Ovary (tissue), 9 donors: Measurements from ENCODE around the gene RBM44. TPM values are rescaled to one million over a fixed set of nuclear protein-coding genes. Genes with fewer than 3 reads are reported as not detected.
"Not testable (repeated sequence)": the region's sequence is repeated elsewhere in the genome, so short reads cannot be mapped to it uniquely, and the experiment has no call there.

ENCODE experiments used
- DNase-seq, 5 donors: peaks; one replicate each; pipeline ENCODE4 v3.0.0-alpha.2; 2019 to 2020
- H3K27ac ChIP-seq, 2 donors: fragments of 200-600 bp; one replicate each; pipeline versions ENCODE4 v1.5.1 to v1.8.0; 2019 to 2022
- H3K27me3 ChIP-seq: fragments of 200-600 bp; one replicate; pipeline ENCODE4 v1.8.0; 2022
- H3K36me3 ChIP-seq: fragments of 200-600 bp; sonication (generic); one replicate; pipeline ENCODE4 v1.5.1; 2019
- H3K4me1 ChIP-seq: one replicate; pipeline ENCODE4 v1.8.1; 2013; ENCODE audit warnings: mild to moderate bottlenecking, moderate library complexity; ENCODE audit not compliant: insufficient read depth
- H3K4me3 ChIP-seq: fragments of 200-600 bp; sonication (generic); one replicate; pipeline ENCODE4 v1.5.1; 2017
- H3K9me3 ChIP-seq, 2 donors: fragments of 200-600 bp in 1 of 2; sonication (generic) in 1 of 2; one replicate each; pipeline versions ENCODE4 v1.5.1 to v1.8.1; 2013 to 2019; ENCODE audit warnings: mild to moderate bottlenecking in 1 of 2, moderate library complexity in 1 of 2
- EP300 ChIP-seq: sonication (generic); formaldehyde crosslinking; IDR thresholded peaks from one replicate; pipeline ENCODE4 v1.6.1; 2017; ENCODE audit warnings: antibody characterized with exemption
- POLR2A ChIP-seq: fragments of 450-650 bp; IDR thresholded peaks from one replicate; pipeline ENCODE4 v1.6.1; 2017; ENCODE audit warnings: antibody characterized with exemption, mild to moderate bottlenecking, moderate library complexity
- WGBS, 3 donors: extraction: QIAGEN DNeasy Blood & Tissue Kit in 1 of 3; methylation state at CpG; one replicate each; pipeline versions ENCODE4 v1.1.5 to v1.1.7; 2013 to 2017; 5-methylcytosine and 5-hydroxymethylcytosine counted together
- intact Hi-C, 4 donors: fragments of 100-400 bp; cut with DNase I; formaldehyde crosslinking; loops; one replicate each; pipeline versions ENCODE4 v1.11.0 to v1.15.1; 2022 to 2023
- polyA plus RNA-seq, 2 donors: library from polyadenylated mRNA; stranded (reverse); fragments of 200-250 nt in 1 of 2; fragments of 350-450 nt in 1 of 2; fragmentation: Illumina TruSeq in 1 of 2; extraction: RNeasy Lipid Tissue Mini Kit (QIAGEN cat#74804) in 1 of 2; gene quantifications; one replicate each; pipeline ENCODE4 v1.2.3, GENCODE V29; 2013 to 2014
- total RNA-seq, 7 donors: library from RNA; depleted of rRNA in 2 of 7; stranded (reverse); fragments of >200 nt in 2 of 7; fragmentation: NEBNext Ultra II Directional in 3 of 7; extraction: Animal tissue kit (Norgen Biotek cat#: 25700) in 3 of 7; gene quantifications; one replicate each; pipeline versions ENCODE4 v1.1.0 to v1.2.4, GENCODE V29; 2016 to 2023
- TF ChIP-seq, protein P1 (sequence below), 3 donors: fragments of 450-650 bp in 2 of 3; fragments of 200-600 bp in 1 of 3; IDR thresholded peaks; one replicate each; pipeline versions ENCODE4 v1.5.1 to v1.8.0; 2016 to 2022; ENCODE audit warnings: antibody characterized with exemption in 3 of 3, mild to moderate bottlenecking in 1 of 3
- donor health status: DM: no; HTN: no; CAD: no; lungs with moderate emphysema.
- donor health status: DM: no; HTN: no; CAD: no.
- donor health status: Bipolar disorder and iron deficiency.
- donor health status: DM: yes; HTN: yes; CAD: no.
- donor health status: DM: no; HTN: no; CAD: no.
- donor health status: DM: yes; HTN: yes; CAD: no.

RBM44 gene
- total and polyA plus RNA-seq, 9 donors = 0.13 to 0.83 (median 0.33) TPM

DNA sequence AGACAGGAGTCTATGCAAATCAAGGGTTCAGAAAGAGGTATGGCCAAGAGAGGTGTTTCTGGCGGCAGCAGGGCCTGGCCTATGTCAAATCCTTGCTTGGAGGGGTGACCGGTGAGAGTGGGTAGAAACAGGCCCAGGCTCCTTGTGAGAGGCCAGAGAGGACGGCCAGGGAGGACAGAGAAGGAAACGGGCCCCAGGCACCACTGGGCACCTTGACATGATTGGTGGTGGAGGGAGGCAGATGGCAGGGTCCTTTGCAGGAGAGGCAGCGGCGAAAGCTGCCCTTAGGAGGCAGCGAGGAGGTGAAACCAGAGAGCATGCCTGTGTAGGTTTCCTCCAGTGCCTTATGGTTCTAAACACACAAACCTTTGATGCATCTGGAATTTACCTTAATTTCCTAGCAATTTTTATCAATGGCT, 67.1 kb downstream of the RBM44 start:
- Histone ChIP-seq H3K4me1 (no peaks in the 10 kb centered on the region), H3K36me3 (no peaks in the 10 kb centered on the region), H3K27ac (peak overlapping the region; percentile 29 to 62), H3K4me3 (no peak overlapping the region), H3K27me3 (no peaks in the 10 kb centered on the region), H3K9me3 (no peaks in the 10 kb centered on the region)
- TF ChIP-seq, protein P1, sequence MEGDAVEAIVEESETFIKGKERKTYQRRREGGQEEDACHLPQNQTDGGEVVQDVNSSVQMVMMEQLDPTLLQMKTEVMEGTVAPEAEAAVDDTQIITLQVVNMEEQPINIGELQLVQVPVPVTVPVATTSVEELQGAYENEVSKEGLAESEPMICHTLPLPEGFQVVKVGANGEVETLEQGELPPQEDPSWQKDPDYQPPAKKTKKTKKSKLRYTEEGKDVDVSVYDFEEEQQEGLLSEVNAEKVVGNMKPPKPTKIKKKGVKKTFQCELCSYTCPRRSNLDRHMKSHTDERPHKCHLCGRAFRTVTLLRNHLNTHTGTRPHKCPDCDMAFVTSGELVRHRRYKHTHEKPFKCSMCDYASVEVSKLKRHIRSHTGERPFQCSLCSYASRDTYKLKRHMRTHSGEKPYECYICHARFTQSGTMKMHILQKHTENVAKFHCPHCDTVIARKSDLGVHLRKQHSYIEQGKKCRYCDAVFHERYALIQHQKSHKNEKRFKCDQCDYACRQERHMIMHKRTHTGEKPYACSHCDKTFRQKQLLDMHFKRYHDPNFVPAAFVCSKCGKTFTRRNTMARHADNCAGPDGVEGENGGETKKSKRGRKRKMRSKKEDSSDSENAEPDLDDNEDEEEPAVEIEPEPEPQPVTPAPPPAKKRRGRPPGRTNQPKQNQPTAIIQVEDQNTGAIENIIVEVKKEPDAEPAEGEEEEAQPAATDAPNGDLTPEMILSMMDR (IDR thresholded peaks at IDR 0.05) = no peak
- TF ChIP-seq POLR2A (no peak), EP300 (no peak)
- intact Hi-C loops = loop anchor here in 1 of 4 donors (10.0 kb wide), 1 partner anchor 59 kb away; no protein-coding TSS in a partner anchor
- 71 to 93% (median 87%) methylated on average over 7 of the region's 7 CpGs for WGBS, 3 donors
- peak in 2 of 5 donors; percentile 12 to 16 for DNase-seq

DNA sequence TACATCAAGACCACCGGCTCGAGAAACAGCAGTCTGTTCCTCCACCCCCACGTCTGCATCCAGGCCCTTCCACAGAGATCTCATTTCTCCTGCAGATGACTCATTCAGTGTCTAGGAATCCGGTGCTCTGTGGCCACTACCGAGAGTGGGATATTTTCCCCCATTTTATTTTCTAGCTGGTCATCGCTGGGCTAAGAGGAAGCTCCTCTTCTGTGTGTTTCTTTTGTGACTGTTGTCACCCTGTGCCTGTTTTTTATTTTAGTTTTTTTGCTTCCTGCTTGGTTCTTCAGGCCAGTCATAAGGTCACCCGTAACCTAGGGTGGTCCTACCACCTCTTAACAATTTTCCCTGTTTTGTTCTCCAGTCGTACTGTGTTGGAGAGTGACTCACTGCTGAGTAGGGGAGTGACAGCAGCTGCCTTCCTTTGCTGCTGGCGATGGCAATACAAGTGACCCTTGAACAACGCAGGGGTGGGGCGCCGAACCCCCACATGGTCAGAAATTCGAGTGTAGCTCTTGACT, 67.6 kb downstream of the RBM44 start:
- Histone ChIP-seq H3K9me3 (no peaks in the 10 kb centered on the region), H3K27ac (no peak overlapping the region), H3K36me3 (no peaks in the 10 kb centered on the region), H3K4me1 (no peaks in the 10 kb centered on the region), H3K4me3 (no peak overlapping the region), H3K27me3 (no peaks in the 10 kb centered on the region)
- 48 to 57% (median 50%) methylated on average over 13 of the region's 13 CpGs for whole genome bisulfite sequencing, 3 donors
- TF ChIP-seq, protein P1 (IDR thresholded peaks at IDR 0.05) = no peak
- TF ChIP-seq EP300 (no peak), POLR2A (no peak)
- peak in 3 of 5 donors; percentile 9 to 21 (median 20) for DNase-seq
- intact Hi-C loops = loop anchor here in 1 of 4 donors (10.0 kb wide), 1 partner anchor 59 kb away; no protein-coding TSS in a partner anchor

DNA sequence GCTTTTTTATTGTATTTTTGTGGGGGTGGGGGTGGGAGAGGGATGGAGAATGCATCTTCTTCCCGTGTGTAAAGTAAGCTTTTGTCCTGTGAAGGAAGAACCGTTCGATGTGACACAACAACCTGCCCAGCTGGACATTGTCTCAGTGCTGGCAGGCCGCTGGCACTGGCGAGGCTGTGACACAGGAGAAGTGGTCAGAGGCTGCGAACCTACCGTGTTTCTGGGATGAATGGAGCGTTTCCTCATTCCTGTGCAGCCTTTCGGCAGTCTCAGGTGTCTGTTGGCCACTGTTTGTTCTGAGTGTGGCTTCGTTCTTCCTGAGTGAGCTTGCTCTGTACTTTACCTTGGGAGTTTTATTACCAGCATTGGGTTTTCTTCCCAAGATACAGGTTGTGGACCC, 68.9 kb downstream of the RBM44 start:
- intact Hi-C loops = loop anchor here in 1 of 4 donors (10.0 kb wide), 1 partner anchor 57 kb away; no protein-coding TSS in a partner anchor
- no peaks in the 10 kb centered on the region for H3K9me3 ChIP-seq
- WGBS, 3 donors = 92 to 95% (median 94%) methylated on average over 10 of the region's 10 CpGs
- no peak overlapping the region for H3K27ac ChIP-seq
- no peaks in the 10 kb centered on the region for H3K27me3 ChIP-seq
- DNase-seq = peak in 1 of 5 donors; percentile 13
- TF ChIP-seq POLR2A (no peak), EP300 (no peak)
- TF ChIP-seq, protein P1 (IDR thresholded peaks at IDR 0.05) = no peak
- peaks cover 2% of the 10 kb centered on the region for H3K4me1 ChIP-seq
- H3K4me3 ChIP-seq = no peak overlapping the region
- no peaks in the 10 kb centered on the region for H3K36me3 ChIP-seq

DNA sequence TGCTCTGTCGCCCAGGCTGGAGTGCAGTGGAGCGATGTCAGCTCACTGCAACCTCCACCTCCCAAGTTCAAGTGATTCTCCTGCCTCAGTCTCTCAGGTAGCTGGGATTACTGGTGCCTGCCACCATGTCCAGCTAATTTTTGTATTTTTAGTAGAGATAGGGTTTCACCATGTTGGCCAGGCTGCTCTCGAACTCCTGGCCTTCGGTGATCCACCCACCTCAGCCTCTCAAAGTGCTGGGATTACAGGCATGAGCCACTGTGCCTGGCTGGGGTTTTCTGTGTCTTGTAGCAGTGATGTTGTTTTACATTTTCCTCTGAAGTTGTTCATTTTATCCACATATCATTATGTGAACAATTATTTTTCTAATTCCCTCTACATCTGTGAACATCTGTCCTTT, 69.5 kb downstream of the RBM44 start:
- intact Hi-C loops = loop anchor here in 1 of 4 donors (10.0 kb wide), 1 partner anchor 57 kb away; no protein-coding TSS in a partner anchor
- peak overlapping the region in 1 of 2 donors; percentile 63 for H3K27ac ChIP-seq
- not testable (repeated sequence) for H3K4me3 ChIP-seq

More for the DNA sequence above, 69.5 kb downstream of the RBM44 start:
- WGBS, 3 donors = 69 to 94% (median 72%) methylated on average over 4 of the region's 4 CpGs
- H3K36me3 ChIP-seq, H3K9me3 ChIP-seq, H3K4me1 ChIP-seq, H3K27me3 ChIP-seq: not testable (repeated sequence)
- peak in 1 of 5 donors; percentile 8 for DNase-seq
